Calu3 (cell line): ENCODE results near the gene TEX264. TPM values are rescaled to one million over a fixed set of nuclear protein-coding genes. Genes with fewer than 3 reads are reported as not detected.

Source experiments
- BruUV-seq: library from RNA; stranded (reverse); fragments of 400-500 nt; replicated peaks from 2 replicates; lab custom pipeline; 2021; lab: Mats Ljungman, UMichigan
- CTCF ChIA-PET: fragments of 300-600 bp; sonication (Branson Sonifier 250); formaldehyde crosslinking; loops from one replicate; lab custom pipeline; 2022; ENCODE audit warnings: antibody characterized with exemption; lab: Charles Lee
- DNase-seq: peaks from one replicate; pipeline ENCODE4 v3.0.0; 2022
- H3K27ac Mint-ChIP-seq: one replicate; pipeline ENCODE4 v1.8.0; 2022; ENCODE audit warnings: mixed read lengths; ENCODE audit not compliant: unreplicated experiment
- H3K27me3 Mint-ChIP-seq: one replicate; pipeline ENCODE4 v1.8.0; 2022; ENCODE audit warnings: mixed read lengths; ENCODE audit not compliant: unreplicated experiment
- H3K36me3 Mint-ChIP-seq: one replicate; pipeline ENCODE4 v1.8.0; 2022; ENCODE audit warnings: mild to moderate bottlenecking, moderate library complexity, mixed read lengths; ENCODE audit not compliant: insufficient read depth, unreplicated experiment
- H3K4me1 Mint-ChIP-seq: one replicate; pipeline ENCODE4 v1.8.0; 2022; ENCODE audit warnings: mild to moderate bottlenecking, low read depth, mixed read lengths; ENCODE audit not compliant: unreplicated experiment
- H3K4me3 Mint-ChIP-seq: one replicate; pipeline ENCODE4 v1.8.0; 2022; ENCODE audit warnings: mild to moderate bottlenecking, low read depth, moderate library complexity, mixed read lengths; ENCODE audit not compliant: unreplicated experiment
- H3K9me3 Mint-ChIP-seq: one replicate; pipeline ENCODE4 v1.8.0; 2022; ENCODE audit warnings: low read depth, mixed read lengths; ENCODE audit not compliant: unreplicated experiment
- intact Hi-C: fragments of 100-400 bp; cut with micrococcal nuclease; formaldehyde crosslinking; loops from one replicate; pipeline ENCODE4 v1.10.0; 2022; ENCODE audit not compliant: unreplicated experiment
- total RNA-seq: library from RNA; stranded (reverse); gene quantifications from 2 replicates; pipeline ENCODE4 v1.2.3, GENCODE V29; 2022
- TF ChIP-seq, protein P1 (sequence below): fragments of 200-600 bp; IDR thresholded peaks from one replicate; pipeline ENCODE4 v1.8.0; 2022; ENCODE audit warnings: antibody characterized with exemption; ENCODE audit not compliant: unreplicated experiment

The TEX264 gene
- total RNA-seq, 1 experiment from 2014 or later: 37.0 TPM

DNA sequence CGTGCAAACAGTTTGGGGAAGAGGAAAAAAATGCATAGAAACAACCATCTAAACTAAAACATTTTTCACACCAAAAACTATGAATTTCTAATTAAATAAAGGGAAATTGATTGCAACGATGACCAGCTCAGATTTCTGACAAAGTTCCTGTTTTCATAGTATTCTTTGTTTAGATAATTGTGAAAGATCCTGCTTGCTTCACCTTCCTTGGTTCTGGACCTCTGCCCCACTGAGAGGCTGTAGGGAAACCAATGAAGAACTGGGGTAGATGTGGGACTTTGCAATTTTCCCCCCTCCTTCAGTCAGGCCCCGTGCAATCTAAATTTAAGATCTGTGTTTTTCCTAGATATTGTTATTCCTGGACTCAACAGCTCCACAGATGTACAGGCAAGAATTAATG, 13.8 kb upstream of the TEX264 start:
- no peak overlapping the region for H3K27ac Mint-ChIP-seq
- peaks cover 21% of the 10 kb centered on the region for H3K36me3 Mint-ChIP-seq

DNA sequence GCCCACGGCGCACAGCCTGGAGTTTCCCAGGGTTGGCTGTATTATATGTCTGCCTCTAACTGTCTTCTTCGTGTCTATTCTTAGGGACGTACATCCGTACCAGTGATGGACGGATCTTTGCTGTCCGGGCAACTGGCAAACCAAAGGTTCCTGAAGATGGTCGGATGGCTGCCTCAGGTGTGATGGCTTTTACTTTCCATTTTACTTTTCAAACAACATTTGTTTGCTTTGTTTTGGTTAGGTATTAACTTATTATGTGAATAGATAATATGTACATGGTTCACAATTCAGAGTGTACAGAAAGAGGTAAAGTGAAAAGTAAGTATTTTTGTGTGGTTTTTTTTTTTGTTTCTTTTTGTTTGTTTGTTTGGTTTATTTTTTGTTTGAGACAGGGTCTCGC, 11.1 kb upstream of the TEX264 start:
- Mint-ChIP-seq H3K36me3 (peaks cover 21% of the 10 kb centered on the region), H3K27ac (no peak overlapping the region), H3K9me3 (no peaks in the 10 kb centered on the region), H3K27me3 (no peaks in the 10 kb centered on the region), H3K4me3 (no peak overlapping the region), H3K4me1 (no peaks in the 10 kb centered on the region)
- no TSS peak for BruUV-seq
- intact Hi-C loops: no loop called here
- CTCF ChIA-PET: no interaction called here
- TF ChIP-seq, protein P1, sequence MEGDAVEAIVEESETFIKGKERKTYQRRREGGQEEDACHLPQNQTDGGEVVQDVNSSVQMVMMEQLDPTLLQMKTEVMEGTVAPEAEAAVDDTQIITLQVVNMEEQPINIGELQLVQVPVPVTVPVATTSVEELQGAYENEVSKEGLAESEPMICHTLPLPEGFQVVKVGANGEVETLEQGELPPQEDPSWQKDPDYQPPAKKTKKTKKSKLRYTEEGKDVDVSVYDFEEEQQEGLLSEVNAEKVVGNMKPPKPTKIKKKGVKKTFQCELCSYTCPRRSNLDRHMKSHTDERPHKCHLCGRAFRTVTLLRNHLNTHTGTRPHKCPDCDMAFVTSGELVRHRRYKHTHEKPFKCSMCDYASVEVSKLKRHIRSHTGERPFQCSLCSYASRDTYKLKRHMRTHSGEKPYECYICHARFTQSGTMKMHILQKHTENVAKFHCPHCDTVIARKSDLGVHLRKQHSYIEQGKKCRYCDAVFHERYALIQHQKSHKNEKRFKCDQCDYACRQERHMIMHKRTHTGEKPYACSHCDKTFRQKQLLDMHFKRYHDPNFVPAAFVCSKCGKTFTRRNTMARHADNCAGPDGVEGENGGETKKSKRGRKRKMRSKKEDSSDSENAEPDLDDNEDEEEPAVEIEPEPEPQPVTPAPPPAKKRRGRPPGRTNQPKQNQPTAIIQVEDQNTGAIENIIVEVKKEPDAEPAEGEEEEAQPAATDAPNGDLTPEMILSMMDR: no peak
- no peak for DNase-seq

More for the DNA sequence above, 13.8 kb upstream of the TEX264 start:
- Mint-ChIP-seq H3K4me3 (no peak overlapping the region), H3K27me3 (no peaks in the 10 kb centered on the region), H3K4me1 (no peaks in the 10 kb centered on the region), H3K9me3 (no peaks in the 10 kb centered on the region)
- TF ChIP-seq, protein P1: no peak
- intact Hi-C loops: no loop called here
- no TSS peak for BruUV-seq
- DNase-seq: no peak
- CTCF ChIA-PET: no interaction called here

DNA sequence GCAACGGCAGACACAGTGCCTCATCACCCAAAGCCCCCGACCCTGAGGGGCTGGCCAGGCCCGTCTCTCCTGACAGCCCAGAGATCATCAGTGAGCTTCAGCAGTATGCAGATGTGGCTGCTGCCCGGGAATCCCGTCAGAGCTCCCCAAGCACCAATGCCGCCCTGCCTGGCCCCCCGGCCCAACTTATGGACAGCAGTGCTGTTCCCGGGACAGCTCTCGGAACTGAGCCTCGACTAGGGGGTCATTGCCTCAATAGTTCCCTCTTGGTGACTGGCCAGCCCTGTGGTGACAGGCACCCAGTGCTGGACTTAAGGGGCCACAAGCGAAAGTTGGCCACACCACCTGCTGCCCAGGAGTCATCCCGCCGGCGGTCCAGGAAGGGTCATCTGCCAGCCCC, 8.6 kb upstream of the TEX264 start:
- intact Hi-C loops: no loop called here
- BruUV-seq: no TSS peak
- DNase-seq: no peak
- Mint-ChIP-seq H3K36me3 (peaks cover 18% of the 10 kb centered on the region), H3K27ac (no peak overlapping the region), H3K4me1 (no peaks in the 10 kb centered on the region), H3K27me3 (no peaks in the 10 kb centered on the region), H3K4me3 (no peak overlapping the region), H3K9me3 (no peaks in the 10 kb centered on the region)
- CTCF ChIA-PET: no interaction called here
- TF ChIP-seq, protein P1: no peak

DNA sequence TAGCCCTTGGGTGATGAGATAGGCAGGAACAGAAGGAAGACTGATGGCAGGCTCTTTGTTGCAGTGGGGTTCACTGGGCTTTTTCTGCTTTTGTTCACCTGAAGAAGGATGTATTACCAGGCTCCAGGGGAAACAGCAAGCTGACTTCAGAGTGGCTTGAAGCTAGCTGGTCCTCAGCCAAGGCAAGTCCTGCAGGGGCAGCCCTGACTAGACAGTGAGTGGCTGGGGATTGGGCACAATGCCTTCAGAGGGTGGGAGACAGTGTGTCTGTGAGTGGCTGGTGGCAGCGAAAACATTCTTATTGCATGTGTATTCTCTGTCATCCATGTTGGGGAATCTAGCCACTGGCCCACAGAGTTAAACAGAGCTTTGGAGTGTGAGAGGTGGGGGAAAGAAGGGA, 2.3 kb upstream of the TEX264 start:
- CTCF ChIA-PET: interaction anchor here (1.8 to 2.3 kb wide), 3 partner anchors 13 to 169 kb away, joined by 15 to 35 read pairs (median 25); partner anchors contain the start of gene DCAF1
- TF ChIP-seq, protein P1: no peak
- peak overlapping the region; percentile 29 for H3K27ac Mint-ChIP-seq
- no TSS peak for BruUV-seq
- no peaks in the 10 kb centered on the region for H3K9me3 Mint-ChIP-seq
- no peaks in the 10 kb centered on the region for H3K27me3 Mint-ChIP-seq
- peaks cover 26% of the 10 kb centered on the region for H3K4me1 Mint-ChIP-seq
- DNase-seq: no peak
- peaks cover 21% of the 10 kb centered on the region for H3K36me3 Mint-ChIP-seq
- H3K4me3 Mint-ChIP-seq: no peak overlapping the region
- intact Hi-C loops: loop anchor here (1.0 kb wide), 2 partner anchors 26 to 166 kb away; no protein-coding TSS in a partner anchor
